NCI-H524 (cell line): Measurements from ENCODE around the gene MTMR3.

Experiments
- DNase-seq, 2 experiments: peaks; one replicate each; lab custom pipeline; 2025; lab: John Stamatoyannopoulos, UW

Gene MTMR3

DNA sequence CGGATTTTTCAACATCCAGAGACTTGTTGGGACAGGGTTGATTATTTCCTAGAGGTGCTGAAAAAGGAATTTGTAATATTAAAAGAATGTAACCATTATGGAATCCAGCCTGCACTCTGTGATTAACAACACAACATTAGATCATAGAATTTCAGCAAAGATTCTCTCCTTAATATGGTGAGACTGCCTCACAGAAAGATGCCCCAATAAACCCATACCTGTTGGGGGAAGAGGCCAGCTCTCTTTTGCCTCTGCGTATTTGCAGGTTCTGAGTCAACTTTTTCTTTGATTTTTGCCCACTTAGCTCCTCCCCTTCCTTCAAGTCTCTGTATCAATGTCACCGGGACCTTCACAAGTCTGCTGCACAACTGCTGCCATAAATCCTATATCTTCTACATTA, 12.4 kb upstream of the MTMR3 start:
- DNase-seq = peak in 1 of 2 experiments; percentile 15

DNA sequence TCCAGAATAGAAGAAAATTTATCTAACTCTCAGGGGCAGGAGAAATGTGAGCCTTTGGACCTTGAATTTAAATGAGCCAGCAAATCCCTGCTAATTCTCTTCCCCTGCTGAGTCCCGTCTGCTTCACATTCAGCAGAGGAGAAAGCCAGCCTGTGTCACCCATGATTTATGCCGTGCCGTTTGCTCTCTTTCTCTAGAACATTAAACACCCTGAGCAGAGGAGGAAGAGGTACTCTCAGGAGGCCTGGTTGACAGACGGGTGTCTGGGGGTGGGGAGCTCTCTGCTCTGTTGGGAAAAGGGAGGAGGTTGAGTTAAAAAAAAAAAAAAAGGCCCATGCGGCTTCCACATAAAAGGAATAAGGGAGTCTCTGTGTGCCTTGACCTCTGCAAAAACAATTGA, 11.3 kb upstream of the MTMR3 start:
- peak; percentile 97 for DNase-seq

- DNase-seq = peak in 1 of 2 experiments; percentile 42
Observed at GRCh38 chr22:29872144-29872893, 10.7 kb upstream of the MTMR3 start.

DNA sequence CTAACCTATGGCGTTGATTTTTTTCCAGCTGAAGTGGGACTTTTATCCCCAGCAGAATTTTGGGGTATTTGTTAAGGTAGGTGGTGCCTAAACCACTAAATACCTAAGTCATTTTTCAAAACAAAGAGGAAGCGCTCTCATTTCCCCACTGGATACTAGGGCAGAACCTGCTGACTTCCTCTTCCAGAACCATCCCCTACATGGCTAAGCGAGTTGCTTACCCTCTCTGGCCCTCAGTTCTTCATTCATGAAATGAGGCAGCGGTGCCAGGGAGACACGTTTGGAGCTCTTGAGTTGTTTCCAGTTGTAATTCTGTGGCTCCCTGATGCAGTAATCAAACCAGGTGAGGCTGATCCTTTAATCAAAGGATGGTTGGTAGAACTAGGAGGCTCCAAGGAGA, 10.0 kb upstream of the MTMR3 start:
- DNase-seq = no peak

DNA sequence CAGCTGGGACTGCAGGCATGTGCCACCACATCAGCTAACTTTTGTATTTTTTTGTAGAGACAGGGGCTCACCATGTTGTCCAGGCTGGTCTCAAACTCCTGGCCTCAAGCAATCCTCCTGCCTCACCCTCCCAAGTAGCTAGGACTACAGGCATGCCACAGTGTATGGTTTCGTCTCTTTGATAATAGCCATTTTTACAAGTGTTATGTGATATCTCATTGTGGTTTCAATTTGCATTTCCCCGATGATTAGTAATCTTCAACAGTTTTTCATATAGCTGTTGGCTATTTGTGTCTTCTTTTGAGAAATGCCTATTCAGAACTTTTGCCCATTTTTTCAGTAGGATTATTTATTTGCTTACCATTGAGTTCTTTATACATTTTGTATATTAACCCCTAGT, 9.0 kb upstream of the MTMR3 start:
- DNase-seq = no peak

DNA sequence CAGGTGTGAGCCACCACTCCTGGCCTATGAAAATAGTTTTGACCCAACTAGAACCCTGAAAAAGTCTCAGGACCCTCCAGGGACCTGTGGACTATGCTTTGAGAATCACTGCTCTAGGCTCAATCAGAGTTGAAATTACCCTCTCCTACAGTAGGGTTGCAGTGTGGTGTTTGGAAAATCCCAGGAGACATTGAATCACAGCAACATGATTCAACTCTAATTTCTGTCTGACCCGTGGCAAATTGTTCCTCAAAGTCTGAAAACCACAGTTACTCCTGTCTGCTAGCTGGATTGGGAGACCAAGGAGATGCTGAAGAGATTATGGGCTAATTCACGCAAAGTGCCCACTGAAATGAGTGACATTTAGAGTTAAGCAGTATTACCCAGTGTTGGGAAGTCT, 5.4 kb upstream of the MTMR3 start:
- no peak for DNase-seq

GRCh38 chr22:29879753-29880152, 3.2 kb upstream of the MTMR3 start:
- peak; percentile 20 to 26 for DNase-seq

GRCh38 chr22:29882716-29883044, 294 bp upstream of the MTMR3 start:
- no peak for DNase-seq

- no peak for DNase-seq
Observed at GRCh38 chr22:29883775-29884097, 762 bp downstream of the MTMR3 start.

GRCh38 chr22:29885610-29886009, 2.6 kb downstream of the MTMR3 start:
- no peak for DNase-seq

DNA sequence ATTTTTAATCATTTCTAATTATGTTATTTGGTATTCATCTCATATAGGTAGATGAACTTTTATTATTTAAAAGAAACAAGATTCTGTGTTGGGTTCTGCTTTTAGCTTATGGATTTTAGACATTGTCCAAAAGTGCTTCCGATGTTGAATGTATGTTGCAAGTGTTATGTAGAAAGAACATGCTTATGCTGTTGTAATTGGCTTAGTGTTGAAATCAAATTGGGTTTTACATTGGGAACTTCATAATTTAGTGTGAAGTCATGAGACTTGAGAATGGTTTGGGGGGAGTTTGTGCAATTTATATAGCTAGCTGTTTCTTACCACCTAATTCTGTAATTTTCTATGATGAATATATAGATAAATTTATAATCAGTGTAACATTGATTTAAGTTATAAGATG, 3.6 kb downstream of the MTMR3 start:
- no peak for DNase-seq

DNA sequence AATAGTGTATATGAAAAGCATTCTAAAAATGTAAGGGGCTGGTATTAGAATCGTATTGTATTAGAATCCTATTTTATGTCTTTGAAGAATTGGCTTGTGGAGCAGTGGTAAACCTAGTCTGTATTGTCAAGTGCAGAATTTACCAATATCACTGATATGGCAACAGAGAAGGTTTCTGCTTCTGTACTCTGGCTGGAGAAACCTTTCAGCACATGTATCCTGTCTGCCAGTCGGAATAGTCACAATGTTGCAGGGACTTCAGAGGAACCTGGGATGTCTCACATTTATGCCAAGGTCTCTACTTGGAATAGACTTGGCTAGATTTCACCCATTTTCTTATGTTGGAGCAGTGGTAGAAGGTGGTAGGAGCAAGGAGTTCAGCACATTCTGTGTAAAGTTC, 4.4 kb downstream of the MTMR3 start:
- DNase-seq = no peak

DNA sequence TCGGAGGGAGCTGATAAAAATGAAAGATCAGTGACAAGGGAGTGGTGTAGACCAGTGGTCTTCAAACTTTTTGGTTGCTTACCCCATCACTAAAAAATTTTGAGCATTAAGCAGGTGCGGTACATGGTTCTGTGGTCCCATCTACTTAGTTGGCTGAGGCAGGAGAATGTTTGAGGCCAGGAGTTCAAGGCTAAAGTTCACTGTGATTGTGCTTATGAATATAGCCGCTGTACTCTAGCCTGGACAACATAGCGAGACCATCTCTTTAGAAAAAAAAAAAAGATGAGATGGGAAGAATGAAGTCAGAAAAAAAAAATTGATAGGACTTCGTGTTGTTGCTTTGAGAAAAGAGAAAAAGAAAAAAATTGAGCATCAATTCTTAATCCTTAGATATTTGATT, 7.8 kb downstream of the MTMR3 start:
- DNase-seq = no peak

- DNase-seq = no peak
Observed at GRCh38 chr22:29892315-29893156, 9.6 kb downstream of the MTMR3 start.

DNA sequence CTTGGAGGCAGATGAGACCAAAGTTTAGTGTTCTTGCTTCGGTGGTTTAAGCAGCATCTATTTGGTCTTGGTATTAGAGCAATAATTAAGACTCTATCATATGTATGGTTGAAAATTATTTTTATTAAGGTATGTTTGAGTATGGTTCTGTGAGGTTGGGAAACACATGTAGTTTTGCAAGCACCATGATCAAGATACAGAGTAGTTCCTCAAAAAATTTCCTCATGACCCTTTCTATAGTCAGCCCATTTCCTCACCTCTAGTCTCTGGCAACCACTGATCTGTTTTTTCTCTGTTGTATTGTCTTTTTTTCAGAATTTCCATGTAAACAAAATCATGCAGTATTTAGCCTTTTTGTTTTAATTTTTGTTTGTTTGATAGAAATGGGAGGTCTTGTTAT, 18.4 kb downstream of the MTMR3 start:
- DNase-seq = no peak

DNA sequence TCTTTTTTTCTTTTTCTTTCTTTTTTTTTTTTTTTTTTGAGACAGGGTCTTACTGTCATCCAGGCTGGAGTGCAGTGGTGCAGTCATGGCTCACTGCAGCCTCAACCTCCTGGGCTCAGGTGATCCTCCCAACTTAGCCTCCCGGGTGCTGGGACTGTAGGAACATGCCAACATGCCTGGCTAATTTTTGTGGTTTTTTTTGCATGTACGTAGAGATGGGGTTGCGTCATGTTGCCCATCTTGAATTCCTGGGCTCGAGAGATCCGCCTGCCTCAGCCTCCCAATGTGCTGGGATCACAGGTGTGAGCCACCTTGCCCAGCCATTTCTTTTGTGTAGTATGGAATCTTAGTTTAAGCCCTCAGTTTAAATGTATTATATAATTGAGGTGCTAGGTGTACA, 20.4 kb downstream of the MTMR3 start:
- DNase-seq = no peak

GRCh38 chr22:29904020-29904419, 21.0 kb downstream of the MTMR3 start:
- no peak for DNase-seq

DNA sequence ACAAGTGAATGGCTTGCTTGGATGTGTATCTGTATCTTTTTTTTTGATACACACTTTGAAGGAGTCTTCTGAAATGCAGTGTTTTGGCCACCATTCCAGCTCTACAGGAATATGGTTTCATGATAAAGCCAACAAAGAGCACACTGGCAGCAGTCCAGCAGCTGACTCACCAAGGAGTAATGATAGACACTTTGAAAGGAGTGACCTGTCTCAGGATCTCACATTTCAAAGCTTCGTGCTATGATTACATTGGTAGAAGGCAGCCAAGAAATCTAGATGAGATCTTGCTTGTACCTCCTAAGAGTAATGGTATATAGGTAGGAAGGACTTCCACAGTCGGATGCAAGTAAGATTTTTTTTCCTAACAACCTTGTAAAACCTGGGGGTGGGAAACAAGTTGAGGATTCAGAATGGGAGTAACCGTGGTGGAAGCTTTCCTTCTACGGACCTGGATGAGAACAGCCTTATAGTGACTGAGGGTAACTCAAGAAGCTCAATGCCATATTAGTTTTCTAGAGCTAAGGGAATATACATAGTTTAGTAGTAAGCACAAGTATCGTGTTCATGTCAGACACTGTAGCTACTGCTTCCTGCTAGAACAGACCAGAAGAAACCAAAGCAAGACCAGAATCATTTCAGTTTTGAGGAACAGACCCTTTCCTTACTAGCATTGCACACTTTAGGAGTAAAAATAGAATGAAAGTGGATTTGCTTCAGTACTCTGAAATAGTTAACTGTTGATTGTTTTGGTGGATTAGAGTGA, 25.0 kb downstream of the MTMR3 start:
- peak in 1 of 2 experiments; percentile 45 for DNase-seq

- no peak for DNase-seq
Observed at GRCh38 chr22:29912141-29912540, 29.2 kb downstream of the MTMR3 start.

DNA sequence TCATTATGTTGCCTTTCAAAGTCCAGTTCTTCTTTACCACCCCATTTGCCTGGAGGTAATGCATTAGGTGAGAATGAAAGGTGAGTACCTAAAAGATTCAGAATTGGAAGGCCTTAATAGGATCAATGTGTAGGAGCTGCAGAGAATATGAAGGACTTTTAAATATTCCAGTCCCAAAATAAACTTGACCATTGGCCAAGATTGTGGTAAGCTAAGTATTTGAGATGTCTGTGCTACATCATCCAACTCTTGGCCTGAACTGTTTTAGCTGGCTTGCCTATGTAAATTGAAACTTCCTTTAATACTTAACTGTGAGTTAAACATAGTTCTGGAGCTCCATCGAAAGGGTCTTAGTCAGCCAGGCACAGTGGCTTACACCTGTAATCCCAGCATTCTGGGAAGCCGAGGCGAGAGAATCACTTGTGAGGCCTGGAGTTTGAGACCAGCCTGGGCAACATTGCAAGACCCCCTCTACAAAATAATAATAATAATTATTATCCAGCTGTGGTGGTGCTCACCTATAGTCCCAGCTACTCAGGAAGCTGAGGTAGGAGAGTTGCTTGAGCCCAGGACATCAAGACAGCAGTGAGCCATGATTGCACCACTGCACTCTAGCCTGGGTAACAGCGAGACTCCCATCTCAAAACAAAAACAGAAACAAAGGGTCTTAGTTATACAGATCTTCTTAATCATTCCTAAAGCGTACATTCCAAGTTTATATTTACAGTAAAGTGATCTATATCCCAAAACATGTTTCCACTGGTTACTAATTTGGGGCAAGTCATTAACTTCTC, 29.8 kb downstream of the MTMR3 start:
- no peak for DNase-seq

- DNase-seq = no peak
Observed at GRCh38 chr22:29914165-29914564, 31.2 kb downstream of the MTMR3 start.

- DNase-seq = no peak
Observed at GRCh38 chr22:29914991-29915533, 32.1 kb downstream of the MTMR3 start.
